Gastrocnemius medialis (tissue), 4 donors: ENCODE data around the gene TRIM44. TPM values are rescaled to one million over a fixed set of nuclear protein-coding genes. Genes with fewer than 3 reads are reported as not detected.
"Not testable (repeated sequence)": the region's sequence is repeated elsewhere in the genome, so short reads cannot be mapped to it uniquely, and the experiment has no call there.

Experiments
- ATAC-seq, 2 donors: fragments of 150-250 bp; one replicate each; pipeline ENCODE4 v1.9.1; 2016
- DNase-seq, 2 donors: peaks; one replicate each; pipeline ENCODE4 v3.0.0-alpha.2; 2019
- H3K27ac ChIP-seq, 4 donors: fragments of 200-600 bp; sonication (generic); 1 replicate in 1 of 4; 2 replicates in 3 of 4; pipeline ENCODE4 v1.5.1; 2016 to 2018; ENCODE audit warnings: mild to moderate bottlenecking in 2 of 4, moderate library complexity in 1 of 4
- H3K27me3 ChIP-seq, 3 donors: fragments of 200-600 bp; sonication (generic) in 2 of 3; 1 replicate in 1 of 3; 2 replicates in 2 of 3; pipeline versions ENCODE4 v1.5.1 to v1.6.0; 2016 to 2019; ENCODE audit warnings: mild to moderate bottlenecking in 1 of 3, moderate library complexity in 1 of 3
- H3K36me3 ChIP-seq, 2 donors: fragments of 200-600 bp; sonication (generic) in 1 of 2; one replicate each; pipeline ENCODE4 v1.5.1; 2017 to 2018
- H3K4me1 ChIP-seq, 2 donors: fragments of 200-600 bp; sonication (generic) in 1 of 2; one replicate each; pipeline ENCODE4 v1.5.1; 2016 to 2017; ENCODE audit warnings: mild to moderate bottlenecking in 2 of 2
- H3K4me3 ChIP-seq, 4 donors: fragments of 200-600 bp; sonication (generic) in 3 of 4; 1 replicate in 1 of 4; 2 replicates in 3 of 4; pipeline ENCODE4 v1.5.1; 2016 to 2019; ENCODE audit warnings: mild to moderate bottlenecking in 2 of 4
- H3K9me3 ChIP-seq, 3 donors: fragments of 200-600 bp; sonication (generic) in 2 of 3; 1 replicate in 1 of 3; 2 replicates in 2 of 3; pipeline ENCODE4 v1.5.1; 2016 to 2019
- POLR2A ChIP-seq, 2 donors: fragments of 450-650 bp; IDR thresholded peaks; one replicate each; pipeline ENCODE4 v1.6.1; 2017; ENCODE audit warnings: antibody characterized with exemption in 2 of 2, mild to moderate bottlenecking in 2 of 2, moderate library complexity in 2 of 2
- in situ Hi-C, 4 donors: fragments of 200-750 bp; cut with MboI; loops; one replicate each; pipeline versions ENCODE4 v1.15.0 to v1.8.0; 2017; ENCODE audit warnings: low sequenced_read_pairs in 4 of 4
- intact Hi-C: fragments of 100-400 bp; cut with DNase I; formaldehyde crosslinking; loops from one replicate; pipeline ENCODE4 v1.15.1; 2023; ENCODE audit warnings: low total_unique reads
- total RNA-seq, 4 donors: library from RNA; depleted of rRNA; stranded (reverse); fragments of >200 nt; gene quantifications; one replicate each; pipeline versions ENCODE4 v1.1.0 to v1.2.3, GENCODE V29; 2016
- TF ChIP-seq, protein P1 (sequence below), 5 experiments: fragments of 450-650 bp in 3 of 5; fragments of 200-600 bp in 2 of 5; sonication (generic) in 2 of 5; IDR thresholded peaks in 4 of 5; conservative IDR thresholded peaks in 1 of 5; 1 replicate in 4 of 5; 2 replicates in 1 of 5; pipeline ENCODE4 v1.5.1; 2016 to 2019; ENCODE audit warnings: antibody characterized with exemption in 5 of 5, mild to moderate bottlenecking in 3 of 5, moderate library complexity in 3 of 5

Gene TRIM44
- total RNA-seq, 4 donors from 2014 or later = 25.5 to 30.5 (median 26.2) TPM

DNA sequence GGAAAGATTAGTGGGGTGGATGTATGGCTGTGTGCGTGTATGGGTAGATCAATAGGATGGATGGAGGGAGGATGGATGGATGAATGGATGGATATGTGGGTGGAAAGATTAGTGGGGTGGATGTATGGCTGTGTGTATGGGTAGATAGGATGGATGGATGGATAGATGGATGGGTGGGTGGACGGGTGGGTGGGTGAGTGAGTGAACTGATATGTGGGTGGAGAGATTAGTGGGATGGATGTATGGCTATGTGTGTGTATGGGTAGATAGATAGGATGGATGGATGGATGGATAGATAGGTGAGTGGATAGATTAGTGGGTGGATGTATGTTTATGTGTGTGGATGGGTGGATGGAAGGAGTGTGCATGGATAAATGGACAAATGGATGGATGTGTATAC lies 193.7 kb downstream of the TRIM44 start:
- ATAC-seq (no peak), DNase-seq (no peak)
- H3K36me3 ChIP-seq = no peaks in the 10 kb centered on the region
- in situ Hi-C loops (no loop called here), intact Hi-C loops (no loop called here)
- no peaks in the 10 kb centered on the region for H3K9me3 ChIP-seq
- TF ChIP-seq POLR2A (IDR thresholded peaks at IDR 0.05) = no peak
- TF ChIP-seq, protein P1, sequence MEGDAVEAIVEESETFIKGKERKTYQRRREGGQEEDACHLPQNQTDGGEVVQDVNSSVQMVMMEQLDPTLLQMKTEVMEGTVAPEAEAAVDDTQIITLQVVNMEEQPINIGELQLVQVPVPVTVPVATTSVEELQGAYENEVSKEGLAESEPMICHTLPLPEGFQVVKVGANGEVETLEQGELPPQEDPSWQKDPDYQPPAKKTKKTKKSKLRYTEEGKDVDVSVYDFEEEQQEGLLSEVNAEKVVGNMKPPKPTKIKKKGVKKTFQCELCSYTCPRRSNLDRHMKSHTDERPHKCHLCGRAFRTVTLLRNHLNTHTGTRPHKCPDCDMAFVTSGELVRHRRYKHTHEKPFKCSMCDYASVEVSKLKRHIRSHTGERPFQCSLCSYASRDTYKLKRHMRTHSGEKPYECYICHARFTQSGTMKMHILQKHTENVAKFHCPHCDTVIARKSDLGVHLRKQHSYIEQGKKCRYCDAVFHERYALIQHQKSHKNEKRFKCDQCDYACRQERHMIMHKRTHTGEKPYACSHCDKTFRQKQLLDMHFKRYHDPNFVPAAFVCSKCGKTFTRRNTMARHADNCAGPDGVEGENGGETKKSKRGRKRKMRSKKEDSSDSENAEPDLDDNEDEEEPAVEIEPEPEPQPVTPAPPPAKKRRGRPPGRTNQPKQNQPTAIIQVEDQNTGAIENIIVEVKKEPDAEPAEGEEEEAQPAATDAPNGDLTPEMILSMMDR (IDR thresholded peaks at IDR 0.05 in 4 of 5, conservative IDR thresholded peaks at IDR 0.05 in 1 of 5) = no peak
- H3K27me3 ChIP-seq = no peaks in the 10 kb centered on the region
- no peak overlapping the region for H3K27ac ChIP-seq
- no peaks in the 10 kb centered on the region for H3K4me1 ChIP-seq
- no peak overlapping the region for H3K4me3 ChIP-seq

GRCh38 chr11:35856756-35857155 lies 194.2 kb downstream of the TRIM44 start:
- intact Hi-C loops = no loop called here
- no peak for TF ChIP-seq POLR2A (IDR thresholded peaks at IDR 0.05)
- TF ChIP-seq, protein P1 (IDR thresholded peaks at IDR 0.05 in 4 of 5, conservative IDR thresholded peaks at IDR 0.05 in 1 of 5) = no peak
- in situ Hi-C loops = no loop called here
- Histone ChIP-seq H3K36me3 (no peaks in the 10 kb centered on the region), H3K27ac (no peak overlapping the region), H3K4me1 (no peaks in the 10 kb centered on the region), H3K9me3 (no peaks in the 10 kb centered on the region), H3K4me3 (no peak overlapping the region), H3K27me3 (no peaks in the 10 kb centered on the region)
- no peak for DNase-seq
- no peak for ATAC-seq

GRCh38 chr11:35857922-35858321 lies 195.3 kb downstream of the TRIM44 start:
- no peak for DNase-seq
- no peak for TF ChIP-seq POLR2A (IDR thresholded peaks at IDR 0.05)
- TF ChIP-seq, protein P1 (IDR thresholded peaks at IDR 0.05 in 4 of 5, conservative IDR thresholded peaks at IDR 0.05 in 1 of 5) = no peak
- in situ Hi-C loops (no loop called here), intact Hi-C loops (no loop called here)
- ATAC-seq = no peak
- Histone ChIP-seq H3K27ac (no peak overlapping the region), H3K27me3 (no peaks in the 10 kb centered on the region), H3K4me3 (no peak overlapping the region), H3K4me1 (no peaks in the 10 kb centered on the region), H3K9me3 (no peaks in the 10 kb centered on the region), H3K36me3 (no peaks in the 10 kb centered on the region)

GRCh38 chr11:35859301-35859700 lies 196.7 kb downstream of the TRIM44 start:
- Histone ChIP-seq H3K27ac (no peak overlapping the region), H3K9me3 (no peaks in the 10 kb centered on the region), H3K4me3 (no peak overlapping the region), H3K4me1 (no peaks in the 10 kb centered on the region), H3K36me3 (no peaks in the 10 kb centered on the region), H3K27me3 (no peaks in the 10 kb centered on the region)
- in situ Hi-C loops (no loop called here), intact Hi-C loops (no loop called here)
- ATAC-seq (no peak), DNase-seq (no peak)
- TF ChIP-seq POLR2A (IDR thresholded peaks at IDR 0.05) = no peak
- TF ChIP-seq, protein P1 (IDR thresholded peaks at IDR 0.05 in 4 of 5, conservative IDR thresholded peaks at IDR 0.05 in 1 of 5) = no peak

- H3K36me3 ChIP-seq, H3K27me3 ChIP-seq, in situ Hi-C loops, DNase-seq, intact Hi-C loops, H3K27ac ChIP-seq, H3K9me3 ChIP-seq, H3K4me3 ChIP-seq, ATAC-seq, H3K4me1 ChIP-seq: not testable (repeated sequence)
Measured at GRCh38 chr11:35860194-35860593, 197.6 kb downstream of the TRIM44 start.
